AG10803 (cell line): ENCODE data around the gene MANSC1.

Experiments
- DNase-seq: peaks from one replicate; pipeline ENCODE4 v3.0.0; 2010; ENCODE audit warnings: low read depth
- H3K4me3 ChIP-seq: 2 replicates; pipeline ENCODE4 v1.5.1; 2011; ENCODE audit warnings: mild to moderate bottlenecking, low read length, control low read depth
- CTCF ChIP-seq: conservative IDR thresholded peaks from 2 replicates; pipeline ENCODE4 v1.5.1; 2011; ENCODE audit warnings: mild to moderate bottlenecking, low read length, control low read depth, inconsistent platforms

Gene MANSC1

GRCh38 chr12:12349711-12350665, at the start of gene MANSC1:
Gene MANSC1 (minus strand): TSS chr12:12350242. CDS start chr12:12343314, 6,928 bp downstream.
- H3K4me3 ChIP-seq: peak within 1 kb of the TSS; percentile 68
- peak; percentile 29 for DNase-seq
- TF ChIP-seq CTCF: peak; percentile 33

- H3K4me3 ChIP-seq: no peak overlapping the region
- TF ChIP-seq CTCF: no peak
- no peak for DNase-seq
Observed at GRCh38 chr12:12399161-12399560, 49.1 kb upstream of the MANSC1 start.

GRCh38 chr12:12398026-12398859, 48.2 kb upstream of the MANSC1 start:
- TF ChIP-seq CTCF: peak; percentile 28
- H3K4me3 ChIP-seq: no peak overlapping the region
- peak; percentile 98 for DNase-seq

GRCh38 chr12:12397184-12397583, 47.1 kb upstream of the MANSC1 start:
- DNase-seq: no peak
- no peak for TF ChIP-seq CTCF
- no peak overlapping the region for H3K4me3 ChIP-seq

GRCh38 chr12:12396694-12397093, 46.7 kb upstream of the MANSC1 start:
- no peak for TF ChIP-seq CTCF
- DNase-seq: no peak
- no peak overlapping the region for H3K4me3 ChIP-seq

- H3K4me3 ChIP-seq: no peak overlapping the region
- DNase-seq: no peak
- no peak for TF ChIP-seq CTCF
Observed at GRCh38 chr12:12393171-12393570, 43.1 kb upstream of the MANSC1 start.
